GM19455 (cell line): ENCODE results near the gene PDRG1.

Experiments
- ATAC-seq: cut with Tn5 transposase; IDR thresholded peaks from one replicate; pipeline ENCODE4 v1.9.1; 2021; ENCODE audit not compliant: unreplicated experiment

Gene PDRG1

GRCh38 chr20:31951530-31952453 is at the start of gene PDRG1:
Gene PDRG1 (minus strand): TSS chr20:31952046. CDS start chr20:31951961, 85 bp downstream.
- ATAC-seq: peak; percentile 90

GRCh38 chr20:31998246-31998645 is 46.4 kb upstream of the PDRG1 start:
- no peak for ATAC-seq

GRCh38 chr20:31996996-31997395 is 45.1 kb upstream of the PDRG1 start:
- no peak for ATAC-seq

GRCh38 chr20:31992086-31992485 is 40.2 kb upstream of the PDRG1 start:
- no peak for ATAC-seq

- no peak for ATAC-seq
These were observed 39.5 kb upstream of the PDRG1 start for GRCh38 chr20:31991339-31991705.

GRCh38 chr20:31990641-31991338 is 38.9 kb upstream of the PDRG1 start:
- ATAC-seq: no peak

GRCh38 chr20:31989030-31989645 is 37.3 kb upstream of the PDRG1 start:
- no peak for ATAC-seq

- no peak for ATAC-seq
These were observed 36.7 kb upstream of the PDRG1 start for GRCh38 chr20:31988430-31989015.

- no peak for ATAC-seq
These were observed 35.9 kb upstream of the PDRG1 start for GRCh38 chr20:31987744-31988143.

GRCh38 chr20:31984981-31985471 is 33.2 kb upstream of the PDRG1 start:
- ATAC-seq: no peak

- no peak for ATAC-seq
These were observed 29.9 kb upstream of the PDRG1 start for GRCh38 chr20:31981784-31982183.

- ATAC-seq: no peak
These were observed 28.0 kb upstream of the PDRG1 start for GRCh38 chr20:31979713-31980426.

GRCh38 chr20:31977080-31977479 is 25.2 kb upstream of the PDRG1 start:
- no peak for ATAC-seq

- ATAC-seq: no peak
These were observed 24.0 kb upstream of the PDRG1 start for GRCh38 chr20:31975874-31976273.

GRCh38 chr20:31974951-31975487 is 23.2 kb upstream of the PDRG1 start:
- ATAC-seq: no peak

- no peak for ATAC-seq
These were observed 22.4 kb upstream of the PDRG1 start for GRCh38 chr20:31974296-31974695.

GRCh38 chr20:31972471-31973021 is 20.7 kb upstream of the PDRG1 start:
- ATAC-seq: no peak

GRCh38 chr20:31969991-31970390 is 18.1 kb upstream of the PDRG1 start:
- ATAC-seq: no peak

- no peak for ATAC-seq
These were observed 16.7 kb upstream of the PDRG1 start for GRCh38 chr20:31968291-31969126.
